NOMO-1 (cell line): ENCODE results near the gene PRKD3.

Source experiments
- DNase-seq, 2 experiments: peaks; one replicate each; lab custom pipeline; 2025; ENCODE audit not compliant: unreplicated experiment in 2 of 2; lab: John Stamatoyannopoulos, UW

The PRKD3 gene

DNA sequence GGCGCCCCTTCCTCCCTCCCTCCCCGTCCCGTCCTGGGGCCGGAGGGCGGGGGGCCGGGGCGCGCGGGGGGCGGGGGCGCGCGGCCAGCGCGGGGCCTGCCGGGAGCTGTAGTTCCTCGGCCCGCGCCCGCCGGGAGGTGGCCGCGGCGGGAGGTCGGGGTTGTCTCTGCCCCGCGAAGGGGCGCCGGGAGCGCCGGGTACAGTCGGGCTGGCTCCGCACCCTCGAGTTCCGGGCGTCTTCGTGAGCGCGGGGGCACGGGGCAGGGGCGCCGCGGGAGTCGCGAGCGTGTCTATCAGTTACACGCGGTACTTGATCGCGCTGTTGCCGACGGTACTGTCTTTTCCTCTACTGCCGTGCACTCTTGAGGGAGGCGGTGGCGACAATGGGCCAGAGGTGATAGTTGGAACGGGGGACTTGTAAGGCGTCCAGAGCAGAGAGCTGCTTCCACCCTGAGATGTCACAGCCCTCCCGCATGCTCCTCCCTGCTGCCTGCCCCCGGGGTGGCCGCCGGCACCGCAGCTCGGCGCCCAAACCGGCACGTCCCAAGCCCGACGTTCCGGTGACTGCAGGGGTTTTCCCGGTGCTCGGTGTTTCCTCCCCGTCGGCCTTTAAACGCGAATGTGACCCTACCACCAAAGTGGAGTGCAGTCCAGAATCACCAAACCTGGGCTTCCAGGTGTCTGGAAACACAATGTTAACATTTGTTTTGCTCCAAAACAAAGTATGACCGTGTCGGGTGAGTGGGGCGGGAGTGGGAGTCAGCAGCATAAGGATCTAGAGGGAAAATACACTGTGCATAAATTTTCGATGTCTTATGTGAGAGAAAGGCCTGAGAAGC lies at the start of gene PRKD3:
TSS of gene PRKD3 (minus strand) at position 48 of the 839 bp plus-strand sequence. CDS start 8,309 bp downstream, outside the sequence.
- DNase-seq, result peak; percentile 32 to 65

DNA sequence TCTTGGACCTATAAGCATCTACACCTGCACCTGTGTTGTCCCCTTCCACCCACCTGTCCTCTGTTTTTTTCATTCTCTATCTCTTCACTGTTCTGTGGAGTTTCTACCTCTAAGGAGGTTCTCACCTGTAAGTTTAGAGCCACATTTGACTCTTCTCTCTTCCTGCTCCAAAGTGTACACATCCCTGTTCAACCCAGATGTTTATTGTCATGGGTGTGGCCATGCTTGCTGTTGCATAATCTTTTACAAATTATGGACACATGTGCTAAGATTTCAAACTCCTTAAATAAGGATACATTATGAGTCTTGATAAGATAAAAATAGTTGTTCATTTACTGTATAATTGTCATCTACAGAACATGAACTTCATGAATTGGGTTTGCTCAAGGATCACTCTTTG lies 47.4 kb upstream of the PRKD3 start:
- DNase-seq, result no peak

DNA sequence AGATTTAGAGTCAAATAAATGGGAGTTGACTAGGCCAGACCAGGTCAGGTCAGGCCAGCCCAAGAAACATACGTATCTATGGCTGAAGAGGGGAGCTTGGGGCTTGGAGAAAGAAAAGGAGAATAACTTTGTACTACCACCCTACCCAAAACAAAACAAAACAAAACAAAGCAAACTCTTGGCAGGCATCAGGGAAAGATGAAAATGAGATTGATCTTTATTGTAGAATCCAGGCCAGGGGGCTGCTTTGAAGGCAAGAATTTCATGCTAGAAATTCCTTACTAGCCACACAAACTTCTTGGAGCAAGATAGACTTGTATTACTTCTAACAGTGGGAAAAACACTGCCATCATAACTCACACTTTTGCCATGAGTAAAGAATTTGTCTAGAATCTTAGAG lies 46.0 kb upstream of the PRKD3 start:
- DNase-seq, result no peak

DNA sequence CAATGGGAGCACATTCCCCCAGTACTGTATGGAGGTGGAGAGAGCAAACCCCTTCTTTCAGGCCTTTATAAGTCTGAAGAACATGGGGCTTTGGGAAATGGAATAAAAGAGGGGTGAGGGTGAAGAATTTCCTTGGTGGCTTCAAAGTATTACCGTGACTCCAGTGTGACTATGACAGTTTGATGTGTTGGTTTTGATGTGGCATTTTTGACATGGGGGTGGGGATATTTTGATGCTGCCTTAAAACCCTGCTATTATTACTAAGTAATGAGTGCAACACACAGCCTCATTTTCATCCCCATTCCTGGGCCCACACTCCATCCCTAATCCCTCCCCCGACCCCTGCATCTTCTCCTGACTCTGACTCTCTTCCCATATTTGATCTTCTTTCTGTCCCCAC lies 43.4 kb upstream of the PRKD3 start:
- DNase-seq, result no peak

DNA sequence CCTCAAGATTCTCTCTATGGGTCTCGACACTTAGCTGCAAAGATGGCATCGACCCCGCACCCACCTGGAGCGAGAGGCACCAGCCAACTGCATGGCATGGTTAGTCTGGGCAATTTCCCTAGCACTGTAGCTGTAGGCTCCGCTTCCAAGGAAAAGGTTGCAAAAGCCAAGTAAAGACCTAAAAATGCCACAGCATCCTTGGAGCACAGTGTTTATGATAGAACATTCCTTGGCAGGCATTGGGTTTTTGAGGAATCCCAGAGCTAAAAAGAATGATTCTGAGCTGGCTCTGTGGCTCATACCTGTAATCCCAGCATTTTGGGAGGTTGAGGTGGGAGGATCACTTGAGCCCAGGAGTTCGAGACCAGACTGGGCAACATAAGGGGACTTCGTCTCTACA lies 42.7 kb upstream of the PRKD3 start:
- DNase-seq, result no peak

DNA sequence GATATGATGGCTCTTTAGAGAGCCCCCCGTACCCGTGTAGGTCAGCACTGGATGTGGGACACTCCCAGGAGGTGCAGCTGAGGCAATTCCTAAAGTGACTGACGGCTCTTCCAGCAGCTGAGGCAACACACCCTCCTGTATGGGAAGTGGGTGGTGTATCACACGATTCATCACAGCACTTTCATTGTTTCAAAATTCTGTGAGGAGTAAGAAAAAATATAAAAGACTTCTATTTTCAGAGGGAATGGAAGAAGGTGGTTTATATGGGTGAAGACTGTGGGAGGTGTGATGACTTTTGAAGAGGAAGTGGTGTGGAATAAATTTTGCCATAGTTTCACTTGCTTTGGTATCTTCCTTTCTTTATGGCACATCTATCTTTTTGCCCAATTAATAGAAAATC lies 42.1 kb upstream of the PRKD3 start:
- DNase-seq, result peak; percentile 27 to 55

DNA sequence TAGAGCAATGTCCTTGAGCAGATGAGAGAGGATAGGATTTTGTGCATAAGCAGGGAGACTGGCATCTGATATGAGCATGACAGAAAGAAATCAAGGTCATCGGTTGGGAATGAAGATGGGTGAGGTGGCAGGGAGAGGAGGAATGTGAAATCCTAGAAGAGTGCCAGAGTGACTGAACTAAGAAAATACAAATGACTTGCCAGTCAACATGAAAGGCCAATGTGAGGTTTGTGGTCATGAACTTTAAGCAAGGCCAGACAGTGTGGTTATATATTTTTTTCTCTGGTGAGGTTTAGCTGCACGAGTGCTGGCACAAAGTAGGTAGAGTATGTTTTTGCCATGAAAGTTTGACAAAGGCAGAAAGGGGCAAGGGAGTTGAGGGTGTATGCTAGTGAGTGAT lies 41.0 kb upstream of the PRKD3 start:
- DNase-seq, result no peak

DNA sequence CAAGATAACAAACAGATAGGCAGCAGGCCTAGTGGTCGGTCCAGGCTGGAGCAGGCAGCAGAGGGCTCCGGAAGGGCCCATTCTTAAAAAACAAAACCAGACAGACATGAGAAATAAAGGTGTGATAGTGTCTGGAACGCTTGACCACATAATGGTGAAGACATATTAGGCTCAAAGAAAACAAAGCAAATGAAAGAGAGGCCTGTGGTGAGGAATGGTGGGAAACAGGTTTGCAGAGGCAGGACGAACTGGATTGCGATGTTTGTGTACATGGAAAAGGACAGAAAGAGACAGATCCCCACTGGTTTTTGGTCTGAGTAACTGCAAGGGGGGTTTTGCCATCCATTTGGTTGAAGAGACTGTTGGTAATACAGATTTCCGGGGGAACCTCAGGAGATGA lies 39.7 kb upstream of the PRKD3 start:
- DNase-seq, result no peak

DNA sequence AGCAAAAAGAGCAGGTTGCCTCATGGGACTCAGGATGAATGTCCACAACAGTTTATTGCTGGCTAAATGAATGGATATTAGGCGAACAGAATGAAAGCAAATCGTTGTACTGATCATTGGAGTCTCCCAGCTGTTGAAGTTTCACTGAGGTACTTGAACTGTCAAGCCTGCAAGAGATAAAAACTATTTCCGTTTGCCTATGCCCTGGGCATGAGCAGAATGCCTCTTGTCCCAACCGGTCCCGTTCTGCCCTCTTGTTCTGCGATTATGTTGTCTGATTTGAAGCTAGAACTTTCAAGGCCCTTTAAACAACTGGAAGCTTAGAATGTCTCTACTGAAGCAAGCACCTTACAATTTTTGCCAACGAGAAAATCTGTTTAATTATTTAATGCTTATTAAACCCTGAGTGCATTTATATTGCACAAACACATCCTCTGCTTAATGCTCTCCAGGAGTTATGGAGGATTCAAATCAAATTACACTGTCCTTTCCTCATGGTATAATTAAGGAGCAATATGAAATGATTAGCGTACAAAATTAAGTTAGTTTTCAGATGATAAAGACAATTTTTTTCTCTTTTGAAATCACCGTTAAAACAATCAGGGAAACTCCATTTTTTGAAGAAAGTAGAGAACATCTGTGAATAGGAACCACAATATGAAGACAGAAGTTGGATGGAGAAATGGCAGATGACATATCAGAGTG lies 37.5 kb upstream of the PRKD3 start:
- DNase-seq, result no peak

DNA sequence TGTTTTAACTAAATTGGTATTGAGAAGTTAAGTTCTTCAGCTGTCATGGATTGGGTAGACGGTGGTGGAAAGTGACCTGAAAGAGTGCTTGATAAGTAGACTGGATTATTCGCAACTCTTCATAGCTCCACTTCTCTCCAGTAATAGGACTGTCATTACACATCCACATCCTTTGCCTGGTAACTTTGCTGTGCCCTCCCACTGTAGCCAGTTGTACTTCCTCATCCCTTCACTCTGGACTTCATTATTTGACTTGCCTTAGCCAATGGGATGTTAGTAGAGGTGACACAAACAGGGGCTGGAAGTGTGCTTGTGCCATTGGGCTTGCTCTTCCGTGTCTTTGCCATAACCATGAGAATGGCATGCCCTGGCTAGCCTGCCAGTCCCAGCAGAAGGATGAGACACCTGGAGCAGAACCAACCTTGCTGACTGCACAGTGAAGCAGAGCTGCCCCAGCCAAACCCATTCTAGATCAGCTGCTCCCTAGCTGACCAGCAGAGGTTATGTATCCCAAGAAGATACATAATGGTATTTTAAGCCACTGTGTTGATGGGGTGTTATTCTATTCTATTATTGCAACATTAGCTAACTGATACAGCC lies 36.7 kb upstream of the PRKD3 start:
- peak in 1 of 2 experiments; percentile 18 for DNase-seq

DNA sequence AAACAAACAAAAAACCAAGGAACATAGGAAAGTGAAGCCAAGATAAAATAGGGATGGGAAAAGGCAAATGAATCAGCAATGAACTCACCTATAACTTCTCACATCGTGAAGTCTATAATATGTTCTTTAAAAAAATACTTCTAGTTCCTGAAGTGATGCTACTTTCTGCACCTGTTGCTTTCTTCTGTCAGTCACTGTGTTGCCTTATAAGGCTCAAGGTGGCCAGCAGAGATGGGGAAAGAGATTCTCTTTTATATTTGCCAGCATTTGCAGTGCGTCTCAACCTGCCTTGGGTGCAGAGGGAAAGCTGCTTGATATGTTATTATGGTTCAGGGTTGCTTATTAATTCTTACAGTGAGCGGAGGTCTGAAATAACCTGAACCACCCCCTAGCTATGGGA lies 33.8 kb upstream of the PRKD3 start:
- DNase-seq, result no peak

DNA sequence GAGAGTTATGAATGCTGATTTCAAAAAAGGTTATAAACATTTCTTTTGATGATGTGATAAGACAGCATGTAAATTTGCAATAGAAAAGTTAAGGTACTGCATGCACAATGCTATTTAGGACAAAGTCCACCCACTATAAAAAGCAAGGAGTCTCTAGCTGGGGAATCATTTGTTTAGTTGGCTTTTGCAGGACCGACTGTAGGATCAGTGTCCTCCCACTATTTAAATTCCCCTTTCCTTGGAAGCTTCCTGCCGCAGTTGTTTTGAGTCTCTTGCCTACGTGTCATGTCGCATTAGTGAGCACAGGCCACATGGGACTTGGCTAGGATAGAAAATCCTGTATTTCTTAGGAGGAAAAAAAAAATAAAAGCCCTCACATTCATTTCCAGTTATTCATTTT lies 32.9 kb upstream of the PRKD3 start:
- no peak for DNase-seq

DNA sequence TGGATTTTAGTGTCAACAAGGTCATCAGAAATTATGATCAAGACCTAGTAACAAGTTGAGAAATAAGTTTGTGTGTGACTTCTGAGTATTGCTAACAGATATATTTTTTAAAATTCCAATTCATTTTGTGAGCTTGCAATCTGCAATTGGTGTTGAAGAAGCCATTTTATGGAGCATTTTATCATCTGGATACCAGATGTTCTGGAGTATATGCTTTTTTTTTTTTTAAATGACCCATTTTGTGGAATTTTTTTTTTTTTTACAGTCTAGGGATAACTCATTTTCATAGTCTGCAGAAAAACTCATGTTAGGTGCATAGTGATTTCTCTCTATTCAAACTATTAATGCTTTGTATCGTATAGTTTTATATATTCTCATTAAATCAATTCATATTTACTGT lies 32.4 kb upstream of the PRKD3 start:
- DNase-seq, result no peak

DNA sequence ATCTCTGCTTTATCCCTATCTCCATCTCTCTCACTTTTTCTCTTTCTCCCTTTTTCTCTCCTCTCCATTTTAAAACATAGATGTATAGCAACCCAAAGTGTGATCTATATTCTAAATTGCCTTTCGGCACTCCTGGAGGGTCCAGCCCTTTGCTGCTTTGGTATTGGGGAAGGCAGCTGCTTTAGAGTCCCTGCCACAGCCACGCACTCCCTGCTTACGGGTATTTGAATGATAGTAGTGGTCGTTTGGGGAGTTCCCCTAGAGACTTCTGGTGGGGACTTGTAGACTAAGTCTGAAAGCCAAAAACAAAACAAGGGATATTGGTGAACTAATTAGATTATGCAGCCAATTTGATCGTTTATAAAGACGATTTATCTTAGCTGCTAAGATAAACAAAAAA lies 31.7 kb upstream of the PRKD3 start:
- DNase-seq, result no peak

DNA sequence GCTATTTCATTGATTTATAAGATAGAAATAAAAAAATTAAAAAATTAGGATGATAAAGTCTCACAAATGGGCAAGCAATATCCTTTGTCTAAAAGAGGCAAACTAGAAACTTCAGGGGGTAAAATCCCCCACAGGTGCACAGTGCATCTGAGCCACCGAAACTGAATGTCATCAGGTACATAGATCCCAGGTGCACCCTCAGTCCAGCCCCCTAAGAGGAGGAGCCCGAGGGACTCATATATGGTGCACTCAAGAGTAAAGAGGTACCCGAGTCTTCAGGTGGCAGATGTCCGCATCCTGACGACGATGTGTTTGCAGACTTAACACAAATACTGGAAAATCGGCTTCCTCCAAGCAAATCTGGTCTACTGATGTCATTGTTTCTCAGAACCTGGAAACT lies 31.1 kb upstream of the PRKD3 start:
- DNase-seq, result no peak

DNA sequence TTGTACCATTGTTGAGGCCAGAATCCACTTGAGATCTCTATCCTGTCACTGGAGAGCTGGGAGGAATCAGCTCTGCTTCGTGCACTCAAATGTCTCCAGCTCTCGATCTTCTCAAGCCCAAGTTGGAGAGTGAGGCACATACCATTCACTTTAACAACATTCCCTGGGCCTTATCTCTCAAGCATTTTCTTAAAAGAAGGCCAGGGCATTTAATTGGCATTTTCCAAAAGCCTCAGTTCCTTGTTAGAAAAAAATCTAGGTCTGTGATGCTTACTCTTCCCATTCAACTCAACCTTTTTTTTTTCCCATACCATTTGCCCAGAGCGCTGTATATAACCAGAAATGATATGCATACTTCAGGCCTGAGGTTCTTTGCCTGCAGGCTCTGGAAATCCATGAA lies 29.9 kb upstream of the PRKD3 start:
- DNase-seq, result no peak

DNA sequence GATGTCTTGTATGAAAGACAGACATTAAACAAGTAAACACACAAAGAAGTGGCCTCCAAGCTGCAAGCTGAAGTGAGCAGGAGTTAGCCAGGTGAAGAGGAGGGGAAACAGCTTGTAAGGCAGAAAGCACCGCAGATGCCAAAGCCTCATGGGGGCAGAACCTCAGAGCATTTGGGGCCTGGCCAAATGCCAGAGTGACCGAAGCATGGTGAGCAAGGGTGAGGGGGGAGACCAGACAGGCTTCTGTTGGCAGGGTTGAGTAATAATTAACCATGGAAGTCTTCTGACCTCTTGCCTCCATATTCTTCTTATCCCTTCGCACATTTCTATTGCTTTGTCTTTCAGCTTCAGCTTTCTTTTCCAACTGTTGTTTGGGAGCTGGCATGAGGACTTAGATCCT lies 25.4 kb upstream of the PRKD3 start:
- DNase-seq, result no peak

DNA sequence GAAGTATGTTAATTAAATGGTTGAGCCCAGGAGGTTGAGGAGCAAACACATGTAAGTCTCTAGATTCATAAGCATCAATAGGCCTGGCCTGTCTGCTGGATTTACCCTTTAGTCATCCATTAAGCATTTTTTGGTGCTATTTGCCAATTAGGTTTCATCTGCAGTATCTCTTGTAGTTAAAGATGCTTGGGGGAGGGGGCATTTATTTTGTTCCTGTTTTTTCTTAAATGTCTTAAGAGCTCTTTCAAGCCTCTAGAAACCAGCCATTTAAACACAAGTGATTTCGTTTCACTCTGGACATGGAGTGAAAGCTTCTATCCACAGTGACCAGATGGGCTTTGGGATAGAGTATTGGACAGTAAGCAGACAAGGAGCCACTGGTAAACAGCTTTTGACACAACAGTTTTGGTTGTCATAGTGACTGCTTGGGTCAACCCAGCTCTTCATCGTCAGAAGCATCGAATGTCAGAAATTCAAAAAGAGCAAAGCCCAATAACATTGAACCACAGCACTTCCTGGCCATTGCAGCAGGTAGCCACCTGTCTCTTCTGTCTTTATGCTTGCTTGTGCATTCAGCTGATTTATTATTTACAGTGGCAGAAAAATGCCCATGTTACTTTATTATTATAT lies 24.7 kb upstream of the PRKD3 start:
- peak; percentile 40 to 54 for DNase-seq

DNA sequence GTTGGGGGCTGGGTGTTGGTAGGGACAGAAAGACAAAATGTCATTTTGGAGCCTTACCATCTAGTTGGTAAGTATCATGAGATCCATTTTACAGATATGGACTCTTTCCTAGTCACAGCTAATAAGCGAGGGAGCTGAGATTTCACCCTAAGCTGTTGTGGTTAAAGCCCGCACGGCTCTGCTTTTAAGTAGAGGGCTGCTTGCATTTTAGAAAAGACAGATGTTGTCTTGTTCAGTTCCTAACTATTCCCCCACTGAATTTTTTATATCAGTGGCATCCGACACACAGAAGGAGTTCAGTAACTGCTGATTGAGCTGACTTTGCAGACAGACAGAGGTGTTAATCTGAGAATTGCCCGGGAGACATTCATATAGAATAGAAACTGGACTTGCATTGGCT lies 23.5 kb upstream of the PRKD3 start:
- DNase-seq, result no peak

DNA sequence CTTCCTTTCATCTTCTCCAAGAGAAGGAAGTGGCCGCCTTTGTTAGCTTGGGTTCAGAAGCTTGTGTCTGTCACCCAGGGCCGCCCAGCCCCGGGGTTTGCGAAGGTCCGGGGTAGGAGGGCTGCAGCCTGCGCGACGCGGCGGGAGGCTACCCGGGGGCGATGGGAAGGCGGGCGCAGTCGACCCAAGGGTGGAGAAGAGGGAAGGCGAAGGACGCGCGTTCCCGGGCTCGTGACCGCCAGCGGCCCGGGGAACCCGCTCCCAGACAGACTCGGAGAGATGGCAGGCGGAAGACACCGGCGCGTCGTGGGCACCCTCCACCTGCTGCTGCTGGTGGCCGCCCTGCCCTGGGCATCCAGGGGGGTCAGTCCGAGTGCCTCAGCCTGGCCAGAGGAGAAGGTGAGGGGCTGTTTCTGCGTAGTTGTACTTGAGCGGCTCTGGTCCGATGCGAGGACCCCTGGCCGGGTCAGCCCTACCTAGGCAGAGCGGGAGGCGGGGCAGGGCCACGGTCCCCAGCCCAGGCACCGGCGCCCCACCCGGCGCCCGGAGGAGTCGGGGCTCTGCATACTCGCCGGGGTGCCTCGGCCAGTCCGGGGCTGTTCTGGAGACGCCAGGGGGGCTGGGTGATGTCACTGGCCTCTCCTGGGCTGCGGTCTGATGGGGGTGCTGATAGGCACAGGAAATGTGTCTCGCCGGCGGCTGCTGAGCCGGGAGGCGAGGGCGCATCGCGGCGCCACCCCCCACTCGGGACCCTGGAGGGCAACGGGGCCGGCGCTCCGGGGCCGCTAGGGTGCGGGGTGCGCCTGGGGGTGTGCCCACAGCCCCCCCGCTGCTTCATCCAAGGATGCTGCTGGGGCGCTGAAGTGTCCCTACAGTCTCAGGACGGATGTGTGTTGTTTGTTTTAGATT lies 20.1 kb upstream of the PRKD3 start, which contains the start of gene QPCT:
TSS of gene QPCT (plus strand) at position 178 of the 909 bp plus-strand sequence. CDS start at position 280, 102 bp downstream.
- no peak for DNase-seq
